Neural cell (in vitro differentiated cells): ENCODE measurements around the gene GMDS. TPM values are rescaled to one million over a fixed set of nuclear protein-coding genes. Genes with fewer than 3 reads are reported as not detected.

Experiments used
- H2AFZ ChIP-seq: fragments of 200-600, 300-800 bp; sonication (generic), shearing (Covaris generic); 2 replicates; pipeline ENCODE4 v1.6.0; 2014; ENCODE audit warnings: low read depth, mild to moderate bottlenecking, antibody characterized with exemption, low read length, moderate library complexity
- H3F3A ChIP-seq: fragments of 200-600 bp; shearing (Covaris generic); 2 replicates; pipeline ENCODE4 v1.6.1; 2016; ENCODE audit warnings: mild to moderate bottlenecking, moderate library complexity, mixed read lengths, antibody characterized with exemption, low read length; ENCODE audit not compliant: insufficient read depth, poor library complexity, severe bottlenecking
- H3K27ac ChIP-seq: fragments of 200-600, 300-800 bp; sonication (generic), shearing (Covaris generic); 2 replicates; pipeline ENCODE4 v1.5.1; 2014; ENCODE audit warnings: mild to moderate bottlenecking, low read length, moderate library complexity
- H3K27me3 ChIP-seq: fragments of 300-800, 200-600 bp; sonication (generic), shearing (Covaris generic); 2 replicates; pipeline ENCODE4 v1.6.0; 2014; ENCODE audit warnings: mild to moderate bottlenecking, low read depth, low read length, moderate library complexity; ENCODE audit not compliant: insufficient read depth
- H3K36me3 ChIP-seq: fragments of 300-800, 200-600 bp; sonication (generic), shearing (Covaris generic); 2 replicates; pipeline ENCODE4 v1.5.1; 2014; ENCODE audit warnings: mild to moderate bottlenecking, antibody characterized with exemption, low read length, moderate library complexity; ENCODE audit not compliant: insufficient read depth
- H3K4me2 ChIP-seq: fragments of 300-800, 200-600 bp; sonication (generic), shearing (Covaris generic); 2 replicates; pipeline ENCODE4 v1.6.0; 2014; ENCODE audit warnings: mild to moderate bottlenecking, low read length
- H3K4me3 ChIP-seq: fragments of 300-800, 200-600 bp; sonication (generic), shearing (Covaris generic); 2 replicates; pipeline ENCODE4 v1.5.1; 2014; ENCODE audit warnings: mild to moderate bottlenecking, low read length, moderate library complexity
- H3K79me2 ChIP-seq: fragments of 200-600 bp; shearing (Covaris generic); replicated peaks from 2 replicates; pipeline ENCODE4 v1.6.0; 2014; ENCODE audit warnings: mild to moderate bottlenecking, low read length, moderate library complexity; ENCODE audit not compliant: insufficient read depth
- H3K9ac ChIP-seq: fragments of 300-800, 200-600 bp; sonication (generic), shearing (Covaris generic); 2 replicates; pipeline ENCODE4 v1.6.1; 2016; ENCODE audit warnings: mild to moderate bottlenecking, low read length, mixed read lengths
- H3K9me2 ChIP-seq: fragments of 200-600 bp; shearing (Covaris generic); 2 replicates; pipeline ENCODE4 v1.6.1; 2016; ENCODE audit warnings: mild to moderate bottlenecking, low read length, mixed read lengths; ENCODE audit not compliant: insufficient read depth
- H3K9me3 ChIP-seq: fragments of 200-600, 300-800 bp; sonication (generic), shearing (Covaris generic); 2 replicates; pipeline ENCODE4 v1.6.1; 2016; ENCODE audit warnings: mild to moderate bottlenecking, mixed run types, low read length, moderate library complexity, mixed read lengths
- H4K20me1 ChIP-seq: fragments of 200-600 bp; shearing (Covaris generic); 2 replicates; pipeline ENCODE4 v1.6.1; 2016; ENCODE audit warnings: mild to moderate bottlenecking, mixed run types; ENCODE audit not compliant: insufficient read depth
- CTCF ChIP-seq: fragments of 450-650 bp; IDR thresholded peaks from 2 replicates; pipeline ENCODE4 v1.5.1; 2014; ENCODE audit warnings: antibody characterized with exemption, mild to moderate bottlenecking, moderate library complexity; ENCODE audit not compliant: poor library complexity, severe bottlenecking
- EP300 ChIP-seq: fragments of 450-650 bp; conservative IDR thresholded peaks from 2 replicates; pipeline ENCODE4 v1.6.1; 2014; ENCODE audit warnings: antibody characterized with exemption, mild to moderate bottlenecking, moderate library complexity; ENCODE audit not compliant: poor library complexity, severe bottlenecking
- EZH2 ChIP-seq: fragments of 200-600, 300-800 bp; shearing (Covaris generic), sonication (generic); IDR thresholded peaks from 2 replicates; pipeline ENCODE4 v1.6.1; 2014; ENCODE audit warnings: antibody characterized with exemption, low read length, borderline replicate concordance, mild to moderate bottlenecking; ENCODE audit not compliant: insufficient read depth, poor library complexity, severe bottlenecking
- MXI1 ChIP-seq: fragments of 450-650 bp; conservative IDR thresholded peaks from 2 replicates; pipeline ENCODE4 v1.6.1; 2014; ENCODE audit warnings: antibody characterized with exemption, mild to moderate bottlenecking; ENCODE audit not compliant: poor library complexity, severe bottlenecking
- POLR2AphosphoS5 ChIP-seq: IDR thresholded peaks from 2 replicates; pipeline ENCODE4 v1.6.1; 2012
- RAD21 ChIP-seq: fragments of 450-650 bp; conservative IDR thresholded peaks from 2 replicates; pipeline ENCODE4 v1.6.1; 2014; ENCODE audit warnings: antibody characterized with exemption, mild to moderate bottlenecking, moderate library complexity
- REST ChIP-seq: IDR thresholded peaks from 2 replicates; pipeline ENCODE4 v1.6.1; 2012; ENCODE audit warnings: borderline replicate concordance
- SMC3 ChIP-seq: fragments of 450-650 bp; conservative IDR thresholded peaks from 2 replicates; pipeline ENCODE4 v1.6.1; 2014; ENCODE audit warnings: antibody characterized with exemption, mild to moderate bottlenecking, moderate library complexity; ENCODE audit not compliant: poor library complexity
- TAF1 ChIP-seq: IDR thresholded peaks from 2 replicates; pipeline ENCODE4 v1.6.1; 2012; ENCODE audit warnings: low read depth
- polyA plus RNA-seq: library from polyadenylated mRNA; depleted of rRNA; stranded (reverse); fragments of >200 nt; gene quantifications from 2 replicates; pipeline ENCODE4 v1.2.3, GENCODE V29; 2014

GMDS gene
- polyA plus RNA-seq, 1 donor from 2014 or later, result 11.4 TPM

GRCh38 chr6:1797801-1798200 lies 447.6 kb downstream of the GMDS start:
- no peaks in the 10 kb centered on the region for H3F3A ChIP-seq
- H4K20me1 ChIP-seq, result no peaks in the 10 kb centered on the region
- no peak overlapping the region for H3K4me3 ChIP-seq
- no peaks in the 10 kb centered on the region for H3K36me3 ChIP-seq
- TF ChIP-seq POLR2AphosphoS5, result no peak
- no peak for TF ChIP-seq CTCF
- no peak for TF ChIP-seq RAD21
- no peak for TF ChIP-seq MXI1
- TF ChIP-seq SMC3, result no peak
- TF ChIP-seq TAF1, result no peak
- TF ChIP-seq EZH2, result no peak
- no peak for TF ChIP-seq REST
- no peak for TF ChIP-seq EP300
- H3K9me2 ChIP-seq, result no peaks in the 10 kb centered on the region
- H3K79me2 ChIP-seq, result no peaks in the 10 kb centered on the region
- H3K27ac ChIP-seq, result no peak overlapping the region
- no peak overlapping the region for H2AFZ ChIP-seq
- no peaks in the 10 kb centered on the region for H3K9me3 ChIP-seq
- H3K9ac ChIP-seq, result no peak overlapping the region
- H3K4me2 ChIP-seq, result no peak overlapping the region
- no peaks in the 10 kb centered on the region for H3K27me3 ChIP-seq

- no peaks in the 10 kb centered on the region for H3K9me2 ChIP-seq
- H3K9me3 ChIP-seq, result no peaks in the 10 kb centered on the region
- no peak overlapping the region for H3K4me3 ChIP-seq
- no peak overlapping the region for H3K9ac ChIP-seq
- no peak overlapping the region for H3K4me2 ChIP-seq
- TF ChIP-seq CTCF (no peak), REST (no peak), TAF1 (no peak), SMC3 (no peak), MXI1 (no peak), EP300 (no peak), POLR2AphosphoS5 (no peak), EZH2 (no peak), RAD21 (no peak)
- H2AFZ ChIP-seq, result no peak overlapping the region
- no peaks in the 10 kb centered on the region for H4K20me1 ChIP-seq
- H3F3A ChIP-seq, result no peaks in the 10 kb centered on the region
- H3K79me2 ChIP-seq, result no peaks in the 10 kb centered on the region
- H3K27me3 ChIP-seq, result no peaks in the 10 kb centered on the region
- H3K36me3 ChIP-seq, result no peaks in the 10 kb centered on the region
- H3K27ac ChIP-seq, result no peak overlapping the region
Measured at GRCh38 chr6:1796706-1797529, 448.5 kb downstream of the GMDS start.
